H1 (cell line): ENCODE results near the gene GATAD2B. TPM values are rescaled to one million over a fixed set of nuclear protein-coding genes. Genes with fewer than 3 reads are reported as not detected.

ENCODE experiments used
- CTCF ChIA-PET: fragments of 300-600 bp; sonication (Branson Sonifier 250); formaldehyde crosslinking; loops from one replicate; lab custom pipeline; 2021; ENCODE audit not compliant: partially characterized antibody; lab: Charles Lee
- POLR2A ChIA-PET: fragments of 300-600 bp; sonication (Branson Sonifier 250); formaldehyde crosslinking; loops from one replicate; lab custom pipeline; 2021; ENCODE audit warnings: inconsistent platforms; ENCODE audit not compliant: partially characterized antibody; lab: Charles Lee
- DNase-seq, 2 experiments: peaks; one replicate each; pipeline versions ENCODE4 v3.0.0 to v3.0.0-alpha.2; 2010 to 2022; ENCODE audit warnings: low spot score in 2 of 2, low read depth in 1 of 2, mixed read lengths in 1 of 2
- FAIRE-seq: peaks from 2 replicates; lab custom pipeline; 2011; peaks lifted over from hg19 to GRCh38; lab: Jason Lieb, UNC
- H2AFZ ChIP-seq: 2 replicates; pipeline ENCODE4 v1.8.1; 2012; ENCODE audit warnings: low read length, inconsistent platforms
- H2AK5ac ChIP-seq: 2 replicates; pipeline ENCODE4 v1.6.1; 2013; ENCODE audit warnings: low read depth, low read length
- H2BK120ac ChIP-seq: replicated peaks from 2 replicates; pipeline ENCODE3; 2013; ENCODE audit warnings: low read depth, low read length, inconsistent platforms
- H2BK12ac ChIP-seq: 2 replicates; pipeline ENCODE4 v1.6.1; 2013; ENCODE audit warnings: low read depth, low read length
- H2BK15ac ChIP-seq: 2 replicates; pipeline ENCODE4 v1.6.1; 2013; ENCODE audit warnings: low read length
- H2BK20ac ChIP-seq: 2 replicates; pipeline ENCODE4 v1.6.1; 2013; ENCODE audit warnings: low read length
- H2BK5ac ChIP-seq: 2 replicates; pipeline ENCODE4 v1.6.1; 2013; ENCODE audit warnings: low read depth, low read length
- H3K14ac ChIP-seq: 2 replicates; pipeline ENCODE4 v1.6.1; 2013; ENCODE audit warnings: inconsistent platforms; ENCODE audit not compliant: insufficient read length
- H3K18ac ChIP-seq: 2 replicates; pipeline ENCODE4 v1.6.1; 2013; ENCODE audit warnings: low read length; ENCODE audit errors: extremely low read depth
- H3K23ac ChIP-seq: 2 replicates; pipeline ENCODE4 v1.6.1; 2013; ENCODE audit warnings: inconsistent platforms; ENCODE audit not compliant: insufficient read length
- H3K23me2 ChIP-seq: 2 replicates; pipeline ENCODE4 v1.6.1; 2013; ENCODE audit warnings: low read depth, low read length
- H3K27ac ChIP-seq: 2 replicates; pipeline ENCODE4 v1.6.1; 2011; ENCODE audit warnings: low read depth, low read length, inconsistent platforms
- H3K27me3 ChIP-seq, 4 experiments: replicated peaks in 1 of 4; 1 replicate in 1 of 4; 2 replicates in 3 of 4; pipeline versions ENCODE4 v1.6.1 to v1.8.1; 2011 to 2013; ENCODE audit warnings: low read length in 3 of 4, mild to moderate bottlenecking in 3 of 4, inconsistent platforms in 2 of 4, mixed read lengths in 2 of 4, moderate library complexity in 1 of 4; ENCODE audit not compliant: control insufficient read depth in 3 of 4, insufficient read depth in 3 of 4; ENCODE audit errors: extremely low read depth in 1 of 4
- H3K36me3 ChIP-seq, 4 experiments: 2 replicates each; pipeline versions ENCODE4 v1.6.1 to v1.8.1; 2011 to 2013; ENCODE audit warnings: mild to moderate bottlenecking in 4 of 4, low read length in 3 of 4, moderate library complexity in 2 of 4, control low read depth in 1 of 4, inconsistent platforms in 1 of 4; ENCODE audit not compliant: insufficient read depth in 4 of 4, control insufficient read depth in 2 of 4
- H3K4ac ChIP-seq: replicated peaks from 2 replicates; pipeline ENCODE3; 2013; ENCODE audit warnings: low read length, low read depth, mixed read lengths, inconsistent platforms; ENCODE audit not compliant: insufficient read length
- H3K4me1 ChIP-seq, 4 experiments: replicated peaks in 1 of 4; 1 replicate in 1 of 4; 2 replicates in 3 of 4; pipeline versions ENCODE4 v1.6.1 to v1.8.1; 2011 to 2013; ENCODE audit warnings: low read length in 3 of 4, inconsistent platforms in 2 of 4, mixed read lengths in 1 of 4; ENCODE audit not compliant: insufficient read depth in 4 of 4, control insufficient read depth in 3 of 4
- H3K4me2 ChIP-seq, 2 experiments: 2 replicates each; pipeline versions ENCODE4 v1.6.1 to v1.8.1; 2011 to 2013; ENCODE audit warnings: low read depth in 2 of 2, low read length in 2 of 2, control low read depth in 1 of 2, inconsistent platforms in 1 of 2, mild to moderate bottlenecking in 1 of 2; ENCODE audit not compliant: insufficient read depth in 1 of 2
- H3K4me3 ChIP-seq, 4 experiments: fragments of 200-600, 300-600 bp in 1 of 4; sonication (generic), shearing (Covaris generic), sonication (Bioruptor Twin) in 1 of 4; 2 replicates each; pipeline versions ENCODE4 v1.5.1 to v1.8.1; 2011 to 2016; ENCODE audit warnings: low read length in 4 of 4, low read depth in 3 of 4, control low read depth in 2 of 4, inconsistent platforms in 2 of 4, mild to moderate bottlenecking in 2 of 4, mixed read lengths in 1 of 4, moderate library complexity in 1 of 4; ENCODE audit not compliant: insufficient read depth in 2 of 4; ENCODE audit errors: extremely low read depth in 1 of 4
- H3K56ac ChIP-seq: replicated peaks from 2 replicates; pipeline ENCODE3; 2013; ENCODE audit warnings: low read depth, mild to moderate bottlenecking, mixed read lengths, low read length, inconsistent platforms; ENCODE audit not compliant: insufficient read length
- H3K79me1 ChIP-seq: 2 replicates; pipeline ENCODE4 v1.6.1; 2013; ENCODE audit warnings: low read depth, low read length, control low read depth
- H3K79me2 ChIP-seq, 2 experiments: 2 replicates each; pipeline versions ENCODE4 v1.6.1 to v1.8.1; 2012 to 2013; ENCODE audit warnings: low read length in 2 of 2, mild to moderate bottlenecking in 2 of 2, inconsistent platforms in 1 of 2; ENCODE audit not compliant: insufficient read depth in 2 of 2, control insufficient read depth in 1 of 2
- H3K9ac ChIP-seq, 4 experiments: replicated peaks in 1 of 4; 1 replicate in 1 of 4; 2 replicates in 3 of 4; pipeline versions ENCODE4 v1.6.1 to v1.8.1; 2011 to 2013; ENCODE audit warnings: low read depth in 3 of 4, low read length in 3 of 4, control low read depth in 2 of 4, mild to moderate bottlenecking in 2 of 4, moderate library complexity in 2 of 4, inconsistent platforms in 1 of 4; ENCODE audit errors: extremely low read depth in 1 of 4
- H3K9me3 ChIP-seq, 2 experiments: 2 replicates each; pipeline versions ENCODE4 v1.6.1 to v1.8.1; 2012 to 2013; ENCODE audit warnings: mild to moderate bottlenecking in 2 of 2, moderate library complexity in 2 of 2, control low read depth in 1 of 2, inconsistent platforms in 1 of 2, low read depth in 1 of 2, low read length in 1 of 2, mixed read lengths in 1 of 2; ENCODE audit not compliant: insufficient read depth in 2 of 2
- H4K20me1 ChIP-seq, 2 experiments: replicated peaks in 1 of 2; 2 replicates each; pipeline versions ENCODE3 to v1.8.1; 2011 to 2013; ENCODE audit warnings: inconsistent platforms in 2 of 2, low read length in 2 of 2, mild to moderate bottlenecking in 1 of 2; ENCODE audit not compliant: insufficient read depth in 2 of 2, control insufficient read depth in 1 of 2
- H4K5ac ChIP-seq: 2 replicates; pipeline ENCODE4 v1.6.1; 2013; ENCODE audit warnings: low read length, low read depth, mixed read lengths, inconsistent platforms; ENCODE audit not compliant: insufficient read length
- H4K8ac ChIP-seq: 2 replicates; pipeline ENCODE4 v1.8.0; 2013; ENCODE audit warnings: mild to moderate bottlenecking, moderate library complexity, low read length, inconsistent platforms; ENCODE audit not compliant: insufficient read depth; ENCODE audit errors: extremely low read depth
- H4K91ac ChIP-seq: replicated peaks from 2 replicates; pipeline ENCODE3; 2013; ENCODE audit warnings: low read length, mixed read lengths, inconsistent platforms; ENCODE audit not compliant: insufficient read length
- EP300 ChIP-seq, 2 experiments: IDR thresholded peaks; 1 replicate in 1 of 2; 2 replicates in 1 of 2; pipeline ENCODE4 v1.6.1; 2011 to 2012; ENCODE audit warnings: low read depth in 2 of 2, low read length in 2 of 2, mild to moderate bottlenecking in 2 of 2, borderline replicate concordance in 1 of 2, inconsistent platforms in 1 of 2, moderate library complexity in 1 of 2
- KDM1A ChIP-seq: fragments of 200-600, 300-600 bp; sonication (generic); IDR thresholded peaks from 2 replicates; pipeline ENCODE4 v1.7.1; 2016; ENCODE audit warnings: mild to moderate bottlenecking, low read length, borderline replicate concordance
- SIRT6 ChIP-seq: IDR thresholded peaks from one replicate; pipeline ENCODE4 v1.7.1; 2012; ENCODE audit warnings: low read length, inconsistent platforms
- WGBS, 2 experiments: shearing (Covaris generic) in 1 of 2; methylation state at CpG; one replicate each; pipeline versions ENCODE4 v1.1.6 to v1.1.7; 2013 to 2015; ENCODE audit warnings: low lambda C conversion rate in 2 of 2, mixed read lengths in 2 of 2, inconsistent platforms in 1 of 2, low coverage in 1 of 2, missing lambda C conversion rate in 1 of 2; ENCODE audit not compliant: insufficient replicate concordance in 2 of 2, insufficient coverage in 1 of 2, insufficient read length in 1 of 2; ENCODE audit errors: extremely low coverage in 1 of 2, missing lambda C conversion rate in 1 of 2; 5-methylcytosine and 5-hydroxymethylcytosine counted together
- polyA plus RNA-seq, 7 experiments: library from polyadenylated mRNA; depleted of rRNA in 3 of 7; stranded (reverse) in 5 of 7; unstranded in 2 of 7; fragments of >200 nt in 5 of 7; fragments of 200-250 nt in 2 of 7; gene quantifications; 1 replicate in 5 of 7; 2 replicates in 1 of 7; 4 replicates in 1 of 7; pipeline versions ENCODE4 v1.2.1 to v1.2.3, GENCODE V29; 2011 to 2013; ENCODE audit warnings: missing spikeins in 2 of 7, mixed read lengths in 2 of 7
- total RNA-seq: library from RNA; stranded (reverse); fragmentation: NEBNext Ultra II Directional; extraction: Animal tissue kit (Norgen Biotek cat#: 25700); gene quantifications from 2 replicates; pipeline ENCODE4 v1.2.1, GENCODE V29; 2021

The GATAD2B gene
- total and polyA plus RNA-seq, 2 of the 8 experiments (the other 6 are each of a cell fraction or from before 2014, with no cell fraction given), result 8.4 to 39.1 TPM

GRCh38 chr1:153857505-153857904, 65.3 kb downstream of the GATAD2B start:
- no peak overlapping the region for H2AK5ac ChIP-seq
- no peak overlapping the region for H3K4me2 ChIP-seq
- no peaks in the 10 kb centered on the region for H3K23me2 ChIP-seq
- H4K8ac ChIP-seq, result no peak overlapping the region
- H3K23ac ChIP-seq, result no peak overlapping the region
- no peaks in the 10 kb centered on the region for H3K27me3 ChIP-seq
- no peak overlapping the region for H3K4ac ChIP-seq
- no peak overlapping the region for H2AFZ ChIP-seq
- no peak overlapping the region for H2BK120ac ChIP-seq
- H3K9ac ChIP-seq, result no peak overlapping the region
- no peak overlapping the region for H2BK12ac ChIP-seq
- peaks cover 3% of the 10 kb centered on the region; the same call in 1 of the 2 replicates for H3K79me1 ChIP-seq
- H3K4me1 ChIP-seq, result no peaks in the 10 kb centered on the region
- H3K56ac ChIP-seq, result no peak overlapping the region
- WGBS, 2 experiments, result 92% methylated on average over 2 of the region's 2 CpGs; no CpG with 5 or more reads in 1 of the 2 experiments
- no peaks in the 10 kb centered on the region for H3K9me3 ChIP-seq
- H4K91ac ChIP-seq, result no peak overlapping the region
- no peak for FAIRE-seq
- peaks cover 0 to 39% of the 10 kb centered on the region in 2 experiments for H3K79me2 ChIP-seq
- no peak overlapping the region for H2BK20ac ChIP-seq
- no peak overlapping the region for H2BK15ac ChIP-seq
- no peak overlapping the region for H3K27ac ChIP-seq
- H2BK5ac ChIP-seq, result no peak overlapping the region
- POLR2A ChIA-PET, result no interaction called here
- H3K18ac ChIP-seq, result no peak overlapping the region
- CTCF ChIA-PET, result interaction anchor here (0.6 kb wide), 1 partner anchor 15 kb away, joined by 4 read pairs; no protein-coding TSS in a partner anchor
- no peaks in the 10 kb centered on the region; a peak in 2 of 8 replicates for H3K36me3 ChIP-seq
- no peak overlapping the region for H3K4me3 ChIP-seq
- H4K5ac ChIP-seq, result no peak overlapping the region
- H3K14ac ChIP-seq, result no peak overlapping the region
- H4K20me1 ChIP-seq, result peaks cover 0 to 9% of the 10 kb centered on the region in 2 experiments
- no peak for DNase-seq
- TF ChIP-seq SIRT6, result no peak
- no peak for TF ChIP-seq EP300 (IDR thresholded peaks at IDR 0.05; ENCODE audit: borderline replicate concordance in 1 of 2, low read depth in 2 of 2, low read length in 2 of 2)
- TF ChIP-seq KDM1A, result no peak
